HG03342 (cell line): Measurements from ENCODE around the gene NHERF2.

Experiments
- ATAC-seq: cut with Tn5 transposase; IDR thresholded peaks from one replicate; pipeline ENCODE4 v1.9.1; 2021; ENCODE audit warnings: mild to moderate bottlenecking, moderate library complexity; ENCODE audit not compliant: unreplicated experiment

Gene NHERF2

GRCh38 chr16:2038382-2039231 lies 11.9 kb downstream of the NHERF2 start:
- no peak for ATAC-seq

- no peak for ATAC-seq
Observed at GRCh38 chr16:2039274-2040031, 12.8 kb downstream of the NHERF2 start.

- no peak for ATAC-seq
Observed at GRCh38 chr16:2040041-2040786, 13.5 kb downstream of the NHERF2 start.

- no peak for ATAC-seq
Observed at GRCh38 chr16:2040787-2041522, 14.3 kb downstream of the NHERF2 start.

- no peak for ATAC-seq
Observed at GRCh38 chr16:2042171-2042985, 15.7 kb downstream of the NHERF2 start.

GRCh38 chr16:2042986-2043666 lies 16.4 kb downstream of the NHERF2 start:
- ATAC-seq = no peak

GRCh38 chr16:2043667-2044451 lies 17.2 kb downstream of the NHERF2 start:
- ATAC-seq = no peak

- no peak for ATAC-seq
Observed at GRCh38 chr16:2044541-2044940, 17.8 kb downstream of the NHERF2 start.

- no peak for ATAC-seq
Observed at GRCh38 chr16:2045965-2046892, 19.5 kb downstream of the NHERF2 start.

GRCh38 chr16:2046893-2047329 lies 20.2 kb downstream of the NHERF2 start:
- ATAC-seq = no peak

- peak; percentile 90 for ATAC-seq
Observed at GRCh38 chr16:2047330-2048115, 20.8 kb downstream of the NHERF2 start, which contains the start of the genes NTHL1 and TSC2. TSS of gene NTHL1 (minus strand) at chr16:2047834. CDS start at chr16:2047823, 11 bp downstream. TSS of gene TSC2 (plus strand) at chr16:2047985. CDS start at chr16:2048616, 631 bp downstream.

GRCh38 chr16:2048116-2048543 lies 21.4 kb downstream of the NHERF2 start:
- no peak for ATAC-seq

GRCh38 chr16:2053211-2053610 lies 26.5 kb downstream of the NHERF2 start:
- ATAC-seq = no peak

GRCh38 chr16:2053897-2054296 lies 27.2 kb downstream of the NHERF2 start:
- ATAC-seq = no peak

- ATAC-seq = no peak
Observed at GRCh38 chr16:2054543-2055245, 28.0 kb downstream of the NHERF2 start.

GRCh38 chr16:2056077-2056476 lies 29.4 kb downstream of the NHERF2 start:
- ATAC-seq = no peak
